ENCODE measurements around the gene CEACAM7. TPM values are rescaled to one million over a fixed set of nuclear protein-coding genes. Genes with fewer than 3 reads are reported as not detected.

Gene CEACAM7
- total and polyA plus RNA-seq, 12 donors: 0.07 to 0.40 (median 0.18) TPM; not detected in 8

DNA sequence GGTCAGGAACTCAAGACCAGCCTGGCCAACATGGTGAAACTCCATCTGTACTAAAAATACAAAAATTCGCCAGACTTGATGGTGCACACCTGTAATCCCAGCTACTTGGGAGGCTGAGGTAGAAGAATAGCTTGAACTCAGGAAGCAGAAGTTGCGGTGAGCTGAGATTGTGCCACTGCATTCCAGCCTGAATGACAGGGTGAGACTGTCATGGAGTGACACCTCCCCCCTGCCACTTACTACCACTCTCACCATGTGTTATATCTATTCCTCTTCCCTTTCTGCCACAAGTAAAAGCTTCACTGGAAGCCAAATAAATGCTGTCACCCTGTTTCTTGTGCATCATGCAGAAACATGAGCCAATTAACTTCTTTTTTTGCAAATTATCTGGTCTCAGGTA lies 50.6 kb downstream of the CEACAM7 start:
- 42 to 48% (median 48%) methylated on average over 2 of the region's 2 CpGs for WGBS, 4 donors
- H3K4me1 ChIP-seq (replicated peaks in 1 of 2): no peaks in the 10 kb centered on the region
- no peak overlapping the region for H3K27ac ChIP-seq
- TF ChIP-seq POLR2A (IDR thresholded peaks at IDR 0.05): no peak
- TF ChIP-seq, protein P1, sequence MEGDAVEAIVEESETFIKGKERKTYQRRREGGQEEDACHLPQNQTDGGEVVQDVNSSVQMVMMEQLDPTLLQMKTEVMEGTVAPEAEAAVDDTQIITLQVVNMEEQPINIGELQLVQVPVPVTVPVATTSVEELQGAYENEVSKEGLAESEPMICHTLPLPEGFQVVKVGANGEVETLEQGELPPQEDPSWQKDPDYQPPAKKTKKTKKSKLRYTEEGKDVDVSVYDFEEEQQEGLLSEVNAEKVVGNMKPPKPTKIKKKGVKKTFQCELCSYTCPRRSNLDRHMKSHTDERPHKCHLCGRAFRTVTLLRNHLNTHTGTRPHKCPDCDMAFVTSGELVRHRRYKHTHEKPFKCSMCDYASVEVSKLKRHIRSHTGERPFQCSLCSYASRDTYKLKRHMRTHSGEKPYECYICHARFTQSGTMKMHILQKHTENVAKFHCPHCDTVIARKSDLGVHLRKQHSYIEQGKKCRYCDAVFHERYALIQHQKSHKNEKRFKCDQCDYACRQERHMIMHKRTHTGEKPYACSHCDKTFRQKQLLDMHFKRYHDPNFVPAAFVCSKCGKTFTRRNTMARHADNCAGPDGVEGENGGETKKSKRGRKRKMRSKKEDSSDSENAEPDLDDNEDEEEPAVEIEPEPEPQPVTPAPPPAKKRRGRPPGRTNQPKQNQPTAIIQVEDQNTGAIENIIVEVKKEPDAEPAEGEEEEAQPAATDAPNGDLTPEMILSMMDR (IDR thresholded peaks at IDR 0.05): no peak
- no peaks in the 10 kb centered on the region for H3K9me3 ChIP-seq (replicated peaks in 1 of 3)
- no peak for DNase-seq
- H3K27me3 ChIP-seq: peaks cover 14% of the 10 kb centered on the region
- intact Hi-C loops (cut with DNase I): no loop called here
- no peaks in the 10 kb centered on the region for H3K36me3 ChIP-seq (replicated peaks in 1 of 2)
- no peak overlapping the region for H3K4me3 ChIP-seq

DNA sequence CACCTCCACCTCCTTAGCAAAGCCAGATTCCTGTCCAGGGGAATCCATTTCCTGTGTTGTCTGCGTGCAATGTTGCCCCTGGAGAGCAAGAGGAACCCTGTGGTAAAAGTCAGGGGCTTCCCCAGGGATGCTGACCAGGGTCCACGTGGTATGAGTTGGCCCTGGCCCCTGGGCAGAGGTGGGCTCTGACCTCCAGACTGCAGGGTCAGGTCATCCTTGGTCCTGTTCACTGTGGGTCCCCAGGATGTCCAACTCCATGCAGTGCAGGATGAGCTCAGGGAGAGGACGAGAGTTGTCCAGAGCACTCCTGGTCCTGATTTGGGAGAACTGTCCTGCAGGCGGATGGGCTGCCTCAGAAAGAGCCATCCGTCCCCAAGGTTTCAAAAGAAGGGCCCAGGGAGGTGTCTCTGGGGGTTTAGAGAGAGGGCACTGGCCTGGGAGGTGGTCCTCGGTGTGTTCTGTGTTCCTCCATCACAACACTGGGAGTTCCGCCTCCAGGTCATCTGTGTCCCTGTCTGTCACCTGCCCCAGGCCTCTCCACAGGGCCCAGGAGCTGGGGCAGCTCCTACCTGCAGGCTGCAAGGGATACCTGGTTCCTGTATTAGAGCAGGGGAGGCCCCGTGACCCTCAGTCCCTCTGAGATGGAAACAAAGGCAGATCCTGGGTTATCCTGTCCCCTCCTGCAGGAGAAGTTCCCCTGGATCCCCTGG lies 59.9 kb downstream of the CEACAM7 start:
- DNase-seq: no peak
- no peaks in the 10 kb centered on the region for H3K9me3 ChIP-seq (replicated peaks in 1 of 3)
- TF ChIP-seq, protein P1 (IDR thresholded peaks at IDR 0.05): no peak
- TF ChIP-seq POLR2A (IDR thresholded peaks at IDR 0.05): no peak
- H3K36me3 ChIP-seq (replicated peaks in 1 of 2): no peaks in the 10 kb centered on the region
- no peak overlapping the region for H3K27ac ChIP-seq
- H3K27me3 ChIP-seq: peaks cover 10% of the 10 kb centered on the region
- H3K4me1 ChIP-seq (replicated peaks in 1 of 2): no peaks in the 10 kb centered on the region
- no peak overlapping the region for H3K4me3 ChIP-seq
- 47 to 67% (median 57%) methylated on average over 5 to 8 of the region's 8 CpGs for WGBS, 4 donors
- intact Hi-C loops (cut with DNase I): no loop called here

- intact Hi-C loops (cut with DNase I): no loop called here
- peak in 3 of 7 donors; percentile 24 to 27 (median 26) for DNase-seq
Measured at GRCh38 chr19:41626877-41627276, 61.2 kb downstream of the CEACAM7 start, which contains the start of gene CEACAM4. Gene CEACAM4, minus strand, starts transcription at chr19:41627074. Its CDS starts 111 bp downstream, at chr19:41626963.

GRCh38 chr19:41626278-41626677 lies 61.8 kb downstream of the CEACAM7 start:
- Histone ChIP-seq H3K4me3 (no peak overlapping the region), H3K27me3 (peaks cover 10% of the 10 kb centered on the region), H3K4me1 (replicated peaks in 1 of 2) (no peaks in the 10 kb centered on the region), H3K27ac (no peak overlapping the region), H3K9me3 (replicated peaks in 1 of 3) (no peaks in the 10 kb centered on the region), H3K36me3 (replicated peaks in 1 of 2) (no peaks in the 10 kb centered on the region)
- DNase-seq: no peak
- WGBS, 4 donors: 52 to 58% (median 55%) methylated on average over 3 of the region's 3 CpGs
- intact Hi-C loops (cut with DNase I): no loop called here
- TF ChIP-seq, protein P1 (IDR thresholded peaks at IDR 0.05): no peak
- TF ChIP-seq POLR2A (IDR thresholded peaks at IDR 0.05): no peak

More at GRCh38 chr19:41626877-41627276, 61.2 kb downstream of the CEACAM7 start, which contains the start of gene CEACAM4:
- no peak within 1 kb of the TSS for H3K4me3 ChIP-seq
- no peak within 1 kb of the TSS for H3K27ac ChIP-seq
- H3K4me1 ChIP-seq (replicated peaks in 1 of 2): no peaks in the 10 kb centered on the region
- H3K27me3 ChIP-seq: peaks cover 10% of the 10 kb centered on the region
- 20 to 36% (median 31%) methylated on average over 6 to 7 of the region's 7 CpGs for WGBS, 4 donors
- H3K36me3 ChIP-seq (replicated peaks in 1 of 2): no peaks in the 10 kb centered on the region
- no peak for TF ChIP-seq POLR2A (IDR thresholded peaks at IDR 0.05)
- TF ChIP-seq, protein P1 (IDR thresholded peaks at IDR 0.05): no peak
- H3K9me3 ChIP-seq (replicated peaks in 1 of 3): no peaks in the 10 kb centered on the region
